HG02571 (cell line): ENCODE data around the gene LAMA3.

Experiments
- ATAC-seq: cut with Tn5 transposase; IDR thresholded peaks from one replicate; pipeline ENCODE4 v1.9.1; 2021; ENCODE audit warnings: mild to moderate bottlenecking, moderate library complexity; ENCODE audit not compliant: unreplicated experiment

LAMA3 gene

GRCh38 chr18:23964282-23965238 lies 275.3 kb downstream of the LAMA3 start:
- no peak for ATAC-seq

GRCh38 chr18:23966909-23967308 lies 277.7 kb downstream of the LAMA3 start:
- no peak for ATAC-seq

GRCh38 chr18:23967321-23968089 lies 278.3 kb downstream of the LAMA3 start:
- peak; percentile 45 for ATAC-seq

GRCh38 chr18:23968638-23969604 lies 279.7 kb downstream of the LAMA3 start:
- no peak for ATAC-seq

DNA sequence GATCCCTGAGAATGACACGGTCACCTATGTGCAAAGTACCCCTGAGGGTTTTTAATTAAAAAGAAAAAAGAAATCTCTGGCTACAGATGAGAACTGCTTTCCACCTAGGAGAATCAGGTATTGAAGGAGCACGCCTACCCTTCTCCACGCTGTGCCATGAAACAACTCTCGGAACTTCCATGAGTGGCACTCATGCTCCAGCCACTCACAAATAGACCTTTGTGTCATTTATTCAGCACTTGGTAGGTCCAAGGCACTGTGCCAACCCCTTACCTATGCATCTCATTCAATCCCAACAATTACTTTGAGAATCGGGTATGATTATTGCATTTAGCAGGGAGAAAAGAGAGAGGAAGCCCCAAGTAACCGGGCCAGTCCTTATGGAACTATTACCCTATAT lies 280.4 kb downstream of the LAMA3 start:
- no peak for ATAC-seq

DNA sequence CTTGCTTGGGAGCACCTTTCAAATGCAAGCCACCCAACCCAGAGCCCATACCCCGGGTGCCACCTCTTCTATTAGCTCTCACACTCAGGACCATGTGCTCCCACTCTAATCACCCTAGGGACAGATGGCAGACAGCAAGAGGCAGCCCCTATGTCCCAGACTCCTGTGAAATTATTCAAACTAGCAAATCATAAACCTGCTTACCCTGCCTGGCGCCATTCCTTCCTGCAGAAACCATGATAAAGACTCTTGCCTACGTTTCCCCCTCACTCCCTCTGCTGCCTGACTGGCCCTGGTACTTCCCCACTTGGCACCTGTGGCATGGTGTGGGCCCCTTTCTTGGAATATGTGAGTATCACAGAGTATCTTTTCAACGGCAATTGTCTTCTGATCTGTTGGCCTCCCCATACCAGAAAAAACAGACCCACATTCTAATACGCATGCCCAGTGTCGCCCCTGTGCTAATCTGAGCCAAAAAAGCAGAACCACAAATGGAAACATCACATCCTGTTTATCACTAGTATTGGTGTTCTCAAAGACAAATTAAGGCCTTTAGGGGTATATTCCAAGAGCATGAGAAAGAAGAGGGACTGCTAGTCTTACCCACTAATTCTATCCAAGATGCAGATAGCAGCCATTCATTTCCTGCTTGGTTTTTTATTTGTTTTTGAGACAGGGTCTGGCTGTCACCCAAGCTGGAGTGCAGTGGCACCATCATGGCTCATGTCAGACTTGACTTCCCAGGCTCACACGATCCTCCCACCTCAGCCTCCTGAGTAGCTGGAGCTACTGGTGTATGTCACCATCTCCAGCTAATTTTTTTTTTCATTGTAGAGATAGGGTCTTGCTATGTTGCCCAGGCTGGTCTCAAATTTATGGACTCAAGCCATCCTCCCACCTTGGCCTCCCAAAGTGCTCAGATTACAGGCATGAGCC lies 281.2 kb downstream of the LAMA3 start:
- no peak for ATAC-seq

DNA sequence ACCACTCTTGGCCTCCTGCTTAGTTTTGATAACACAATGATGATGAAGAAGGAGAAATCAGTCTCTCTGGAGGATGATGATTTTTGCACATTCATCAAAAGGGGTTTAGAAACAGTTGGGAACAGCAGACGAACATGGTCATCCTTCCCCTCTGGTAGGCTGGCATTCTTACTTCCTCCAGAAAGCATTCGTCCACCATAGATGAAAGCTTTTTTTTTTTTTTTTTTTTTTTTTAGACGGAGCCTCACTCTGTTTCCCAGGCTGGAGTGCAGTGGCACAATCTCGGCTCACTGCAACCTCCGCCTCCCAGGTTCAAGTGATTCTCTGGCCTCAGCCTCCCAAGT lies 281.8 kb downstream of the LAMA3 start:
- no peak for ATAC-seq

DNA sequence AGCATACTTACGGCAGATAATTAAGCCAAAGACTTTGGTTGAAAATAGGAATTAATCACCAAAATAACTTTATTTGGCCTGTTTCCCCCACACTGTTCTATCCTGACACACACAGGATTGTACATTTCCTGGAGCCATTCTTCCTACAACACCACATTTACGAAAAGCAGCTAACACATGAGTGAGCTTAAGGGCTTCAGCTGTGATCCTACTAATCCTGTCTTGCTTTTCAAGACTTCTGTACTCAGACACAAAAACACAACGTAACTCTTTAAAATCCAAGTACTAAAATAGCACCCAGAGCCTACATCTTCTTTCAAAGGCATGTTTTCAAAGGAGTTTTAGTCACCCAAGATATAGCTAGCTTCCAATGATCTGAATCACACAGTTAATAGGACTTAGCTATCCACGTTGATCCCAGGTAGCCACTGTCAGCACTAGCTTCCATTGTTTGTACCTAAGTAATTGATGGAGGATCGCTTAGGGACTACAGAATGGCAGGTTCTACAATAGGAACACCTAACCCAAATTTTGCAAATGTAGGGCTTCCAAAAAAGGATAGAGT lies 282.5 kb downstream of the LAMA3 start:
- ATAC-seq, result no peak

- ATAC-seq, result no peak
These were observed 283.2 kb downstream of the LAMA3 start for GRCh38 chr18:23972453-23972852.

DNA sequence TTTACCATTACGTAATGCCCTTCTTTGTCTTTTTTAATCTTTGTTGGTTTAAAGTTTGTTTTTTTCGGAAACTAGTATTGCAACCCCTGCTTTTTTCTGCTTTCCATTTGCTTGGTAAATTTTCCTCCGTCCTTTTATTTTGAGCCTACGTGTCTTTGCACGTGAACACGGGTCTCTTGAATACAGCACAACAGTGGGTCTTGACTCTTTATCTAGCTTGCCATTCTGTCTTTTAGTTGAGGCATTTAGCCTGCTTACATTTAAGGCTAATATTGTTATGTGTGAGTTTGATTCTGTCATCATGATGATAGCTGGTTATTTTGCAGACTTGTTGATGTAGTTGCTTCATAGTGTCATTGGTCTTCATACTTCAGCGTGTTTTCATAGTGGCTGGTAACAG lies 287.9 kb downstream of the LAMA3 start:
- ATAC-seq, result no peak

DNA sequence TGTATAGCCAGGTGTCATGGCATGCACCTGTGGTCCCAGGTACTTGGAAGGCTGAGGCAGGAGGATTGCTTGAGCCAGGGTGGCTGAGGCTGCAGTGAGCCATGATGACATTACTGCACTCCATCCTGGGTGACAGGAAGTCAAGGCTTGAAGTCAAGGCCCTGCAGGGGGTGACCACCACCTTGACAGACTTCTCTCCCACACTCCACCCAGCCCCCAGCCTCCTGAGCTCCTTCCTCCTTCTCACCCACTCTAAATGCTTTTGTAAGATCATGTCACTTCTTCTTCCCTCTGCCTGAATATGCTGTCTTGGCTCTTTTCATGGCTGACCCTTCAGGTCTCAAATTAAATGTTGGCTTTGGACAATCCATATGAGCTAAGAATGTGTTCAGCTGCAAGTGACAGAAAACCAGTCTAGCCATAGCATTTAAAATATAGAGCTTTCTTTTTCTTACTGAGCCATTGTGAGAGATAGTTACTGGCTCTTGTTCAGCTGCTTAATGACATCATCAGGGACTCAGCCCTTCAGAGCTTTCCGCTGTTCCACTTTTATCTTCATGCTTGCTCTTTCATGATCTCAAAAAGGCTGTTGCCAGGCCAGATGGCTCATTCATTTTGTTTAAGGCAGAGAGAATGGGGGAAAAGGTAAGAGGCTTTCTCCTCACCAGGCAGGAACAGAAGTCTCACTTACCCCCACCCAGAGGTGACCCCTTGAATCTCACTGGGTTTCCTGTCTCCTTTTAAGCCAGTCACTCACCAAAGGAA lies 288.6 kb downstream of the LAMA3 start:
- ATAC-seq, result no peak

DNA sequence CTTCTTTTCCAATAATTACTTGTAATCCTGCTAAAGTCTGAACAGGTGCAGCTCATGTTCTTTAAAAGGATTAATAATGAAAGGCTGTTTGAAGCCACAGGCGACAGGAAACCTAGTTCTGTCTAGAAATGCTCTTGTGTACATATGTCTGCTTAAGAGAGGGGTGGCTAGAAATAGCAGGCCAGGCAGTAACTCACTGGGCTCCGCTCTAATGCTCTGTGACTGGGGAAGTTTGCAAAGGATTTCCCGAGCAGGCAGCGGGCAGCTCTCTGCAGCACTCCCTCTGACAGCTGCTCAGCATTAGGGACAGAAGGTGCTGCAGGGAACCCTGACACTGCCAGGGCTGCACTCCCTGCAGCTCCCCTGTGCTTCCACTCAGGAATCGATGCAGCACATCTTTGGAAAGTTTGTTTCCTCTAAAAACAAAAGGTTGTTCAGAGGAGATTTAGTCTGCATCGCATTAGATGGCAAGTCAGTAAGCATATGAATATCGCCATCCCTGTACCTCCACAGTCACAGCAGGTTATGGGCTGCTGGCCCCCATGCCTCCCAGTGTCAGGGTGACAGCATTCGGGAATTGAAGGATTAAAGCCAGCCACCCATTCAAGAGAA lies 292.2 kb downstream of the LAMA3 start:
- ATAC-seq, result peak; percentile 54

DNA sequence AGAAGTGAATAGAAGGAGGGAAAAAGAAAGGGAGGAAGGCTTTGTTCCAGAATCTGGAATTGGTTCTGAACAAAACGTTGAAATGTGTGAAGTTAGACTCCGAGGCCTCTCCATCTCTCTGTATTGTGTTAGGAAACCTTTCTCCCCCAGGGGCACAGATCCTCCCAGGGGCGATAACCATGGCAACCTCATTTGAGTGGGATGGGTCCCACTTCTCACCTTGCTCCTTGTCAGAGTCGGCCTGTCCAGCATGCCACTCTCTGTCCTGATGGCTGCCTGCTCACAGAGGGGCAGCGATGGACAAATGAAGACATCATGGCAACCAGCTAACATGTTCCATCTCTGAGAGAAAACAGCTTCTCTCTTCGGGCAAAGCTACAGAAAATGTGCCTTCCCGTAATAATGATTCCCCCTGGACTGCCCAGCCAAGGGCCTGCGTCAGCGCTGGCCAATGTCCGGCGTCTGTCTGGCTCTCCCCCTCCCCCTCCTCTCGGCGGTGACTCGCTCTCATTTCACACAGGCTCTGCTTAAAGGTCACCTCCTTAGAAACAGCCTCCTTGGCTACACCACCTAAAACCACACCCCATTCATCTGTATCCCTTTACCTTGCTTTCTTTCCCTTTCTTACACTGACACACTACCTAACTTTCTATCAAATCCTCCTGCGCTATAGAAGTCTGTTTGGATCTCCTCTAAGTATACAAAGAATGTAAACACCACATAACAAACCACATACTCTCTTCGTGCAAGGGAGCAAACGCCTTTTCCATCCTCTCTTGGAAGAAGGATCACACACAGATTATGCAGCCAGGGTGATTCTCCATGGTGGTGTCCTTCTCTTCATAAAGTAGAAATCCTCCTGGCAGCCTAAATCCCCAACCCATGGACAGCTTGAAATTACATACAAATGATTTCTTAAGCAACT lies 293.2 kb downstream of the LAMA3 start:
- no peak for ATAC-seq

- ATAC-seq, result no peak
These were observed 293.9 kb downstream of the LAMA3 start for GRCh38 chr18:23983112-23983511.

GRCh38 chr18:23986600-23987359 lies 297.5 kb downstream of the LAMA3 start:
- no peak for ATAC-seq
